Measurements from ENCODE around the gene LRRC25. TPM values are rescaled to one million over a fixed set of nuclear protein-coding genes. Genes with fewer than 3 reads are reported as not detected.

Gene LRRC25
- total RNA-seq, 1 experiment from 2014 or later = 0.12 TPM

GRCh38 chr19:18351544-18351943 is 45.9 kb downstream of the LRRC25 start:
- Histone ChIP-seq H3K36me3 (ENCODE audit: control insufficient read depth in 1 of 2, insufficient read depth in 2 of 2, low read length in 2 of 2) (no peaks in the 10 kb centered on the region; a peak in 1 of 4 replicates), H3K27ac (ENCODE audit: low read depth, low read length) (no peak overlapping the region), H3K4me1 (ENCODE audit: control insufficient read depth in 1 of 2, insufficient read depth in 2 of 2, low read length in 2 of 2) (peaks cover 18 to 19% of the 10 kb centered on the region in 2 experiments; a peak in 3 of 4 replicates), H3K9me2 (ENCODE audit: insufficient read depth) (no peaks in the 10 kb centered on the region), H3K9me3 (ENCODE audit: control insufficient read depth in 1 of 2, insufficient read depth in 1 of 2, low read depth in 1 of 2, low read length in 2 of 2) (no peaks in the 10 kb centered on the region), H4K20me1 (ENCODE audit: insufficient read depth) (no peaks in the 10 kb centered on the region), H3K9ac (ENCODE audit: low read length) (no peak overlapping the region), H3K79me2 (ENCODE audit: insufficient read depth, low read length) (no peaks in the 10 kb centered on the region), H3K4me3 (replicated peaks in 1 of 2; ENCODE audit: low read depth in 1 of 2, low read length in 2 of 2) (no peak overlapping the region), H2AFZ (ENCODE audit: low read depth, low read length, poor library complexity, severe bottlenecking) (no peak overlapping the region), H3K27me3 (ENCODE audit: insufficient read depth, low read length) (no peaks in the 10 kb centered on the region), H3K4me2 (ENCODE audit: low read length) (no peak overlapping the region)
- ATAC-seq (no peak), DNase-seq (ENCODE audit: low read depth, low spot score) (no peak)
- intact Hi-C loops (cut with micrococcal nuclease) = no loop called here
- TF ChIP-seq CBX3 (IDR thresholded peaks at IDR 0.05; ENCODE audit: low read depth) = no peak
- no peak for TF ChIP-seq EGR1 (IDR thresholded peaks at IDR 0.05; ENCODE audit: low read depth)
- no peak for TF ChIP-seq ZBTB33 (IDR thresholded peaks at IDR 0.05; ENCODE audit: extremely low read depth, insufficient replicate concordance, low read length)
- no peak for TF ChIP-seq YY1 (IDR thresholded peaks at IDR 0.05; ENCODE audit: extremely low read depth, insufficient replicate concordance, low read depth, low read length)
- no peak for TF ChIP-seq RAD21 (IDR thresholded peaks at IDR 0.05; ENCODE audit: low read depth)
- TF ChIP-seq FOSL1 (IDR thresholded peaks at IDR 0.05; ENCODE audit: low read depth) = no peak
- TF ChIP-seq ZNF274 (IDR thresholded peaks at IDR 0.05; ENCODE audit: low read depth, low read length) = no peak
- no peak for TF ChIP-seq ELF1 (IDR thresholded peaks at IDR 0.05; ENCODE audit: borderline replicate concordance, low read depth)
- no peak for TF ChIP-seq SIN3A (IDR thresholded peaks at IDR 0.05; ENCODE audit: low read depth)
- no peak for TF ChIP-seq CEBPB (IDR thresholded peaks at IDR 0.05; ENCODE audit: low read depth)
- no peak for TF ChIP-seq TCF7L2 (IDR thresholded peaks at IDR 0.05; ENCODE audit: borderline replicate concordance, extremely low read depth, insufficient read depth, insufficient read length)
- ChIA-PET RAD21 (ENCODE audit: low non-redundant PET in 1 of 2, low total read pairs in 2 of 2, uncharacterized antibody in 2 of 2, unreplicated experiment in 2 of 2) (interaction anchor here in 1 of 2 experiments (0.7 kb wide), 1 partner anchor 12 kb away, joined by 4 read pairs; no protein-coding TSS in a partner anchor), CTCF (no interaction called here), POLR2A (interaction anchor here (0.7 kb wide), 1 partner anchor 300 kb away, joined by 5 read pairs; no protein-coding TSS in a partner anchor)
- BruUV-seq (replicated peaks) = no TSS peak
